Measurements from ENCODE around the gene OMA1.

DNA sequence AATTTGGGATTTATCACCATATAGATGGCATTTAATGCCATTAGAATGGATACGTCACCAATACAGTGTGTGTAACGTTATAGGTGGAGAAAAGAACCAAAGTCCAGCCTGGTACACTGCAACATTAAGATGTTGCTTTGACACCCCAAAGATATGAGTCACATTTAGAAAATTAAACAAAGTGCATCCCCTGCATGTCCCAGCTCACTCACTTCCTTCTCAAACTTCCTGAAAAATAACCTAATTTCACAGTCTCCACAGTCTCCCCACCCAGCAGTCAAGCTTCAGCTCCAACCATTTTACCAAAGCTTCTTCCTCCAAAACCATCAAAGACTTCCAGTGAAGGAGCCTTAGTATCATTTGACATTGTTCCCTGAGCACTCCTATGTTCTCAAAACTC, 111.9 kb downstream of the OMA1 start:
- no peak for TF ChIP-seq RARB (CRISPR knock-in tag; IDR thresholded peaks at IDR 0.05)
- TF ChIP-seq, protein P1, sequence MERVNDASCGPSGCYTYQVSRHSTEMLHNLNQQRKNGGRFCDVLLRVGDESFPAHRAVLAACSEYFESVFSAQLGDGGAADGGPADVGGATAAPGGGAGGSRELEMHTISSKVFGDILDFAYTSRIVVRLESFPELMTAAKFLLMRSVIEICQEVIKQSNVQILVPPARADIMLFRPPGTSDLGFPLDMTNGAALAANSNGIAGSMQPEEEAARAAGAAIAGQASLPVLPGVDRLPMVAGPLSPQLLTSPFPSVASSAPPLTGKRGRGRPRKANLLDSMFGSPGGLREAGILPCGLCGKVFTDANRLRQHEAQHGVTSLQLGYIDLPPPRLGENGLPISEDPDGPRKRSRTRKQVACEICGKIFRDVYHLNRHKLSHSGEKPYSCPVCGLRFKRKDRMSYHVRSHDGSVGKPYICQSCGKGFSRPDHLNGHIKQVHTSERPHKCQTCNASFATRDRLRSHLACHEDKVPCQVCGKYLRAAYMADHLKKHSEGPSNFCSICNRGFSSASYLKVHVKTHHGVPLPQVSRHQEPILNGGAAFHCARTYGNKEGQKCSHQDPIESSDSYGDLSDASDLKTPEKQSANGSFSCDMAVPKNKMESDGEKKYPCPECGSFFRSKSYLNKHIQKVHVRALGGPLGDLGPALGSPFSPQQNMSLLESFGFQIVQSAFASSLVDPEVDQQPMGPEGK (CRISPR knock-in tag; IDR thresholded peaks at IDR 0.05; ENCODE audit: borderline replicate concordance): no peak
- TF ChIP-seq ZNF8 (CRISPR knock-in tag; IDR thresholded peaks at IDR 0.05): no peak
- no peak for TF ChIP-seq BACH2 (CRISPR knock-in tag; IDR thresholded peaks at IDR 0.05; ENCODE audit: borderline replicate concordance)
- TF ChIP-seq TOX (CRISPR knock-in tag; IDR thresholded peaks at IDR 0.05; ENCODE audit: borderline replicate concordance): no peak
- TF ChIP-seq ARNTL (CRISPR knock-in tag; IDR thresholded peaks at IDR 0.05; ENCODE audit: borderline replicate concordance, low read depth): no peak
- TF ChIP-seq, protein P2, sequence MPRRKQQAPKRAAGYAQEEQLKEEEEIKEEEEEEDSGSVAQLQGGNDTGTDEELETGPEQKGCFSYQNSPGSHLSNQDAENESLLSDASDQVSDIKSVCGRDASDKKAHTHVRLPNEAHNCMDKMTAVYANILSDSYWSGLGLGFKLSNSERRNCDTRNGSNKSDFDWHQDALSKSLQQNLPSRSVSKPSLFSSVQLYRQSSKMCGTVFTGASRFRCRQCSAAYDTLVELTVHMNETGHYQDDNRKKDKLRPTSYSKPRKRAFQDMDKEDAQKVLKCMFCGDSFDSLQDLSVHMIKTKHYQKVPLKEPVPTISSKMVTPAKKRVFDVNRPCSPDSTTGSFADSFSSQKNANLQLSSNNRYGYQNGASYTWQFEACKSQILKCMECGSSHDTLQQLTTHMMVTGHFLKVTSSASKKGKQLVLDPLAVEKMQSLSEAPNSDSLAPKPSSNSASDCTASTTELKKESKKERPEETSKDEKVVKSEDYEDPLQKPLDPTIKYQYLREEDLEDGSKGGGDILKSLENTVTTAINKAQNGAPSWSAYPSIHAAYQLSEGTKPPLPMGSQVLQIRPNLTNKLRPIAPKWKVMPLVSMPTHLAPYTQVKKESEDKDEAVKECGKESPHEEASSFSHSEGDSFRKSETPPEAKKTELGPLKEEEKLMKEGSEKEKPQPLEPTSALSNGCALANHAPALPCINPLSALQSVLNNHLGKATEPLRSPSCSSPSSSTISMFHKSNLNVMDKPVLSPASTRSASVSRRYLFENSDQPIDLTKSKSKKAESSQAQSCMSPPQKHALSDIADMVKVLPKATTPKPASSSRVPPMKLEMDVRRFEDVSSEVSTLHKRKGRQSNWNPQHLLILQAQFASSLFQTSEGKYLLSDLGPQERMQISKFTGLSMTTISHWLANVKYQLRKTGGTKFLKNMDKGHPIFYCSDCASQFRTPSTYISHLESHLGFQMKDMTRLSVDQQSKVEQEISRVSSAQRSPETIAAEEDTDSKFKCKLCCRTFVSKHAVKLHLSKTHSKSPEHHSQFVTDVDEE (CRISPR knock-in tag; IDR thresholded peaks at IDR 0.05): no peak
- TF ChIP-seq ZFP3 (CRISPR knock-in tag; IDR thresholded peaks at IDR 0.05): no peak
- TF ChIP-seq TCF4 (CRISPR knock-in tag; IDR thresholded peaks at IDR 0.05; ENCODE audit: borderline replicate concordance): no peak
- no peak for TF ChIP-seq ZFP30 (CRISPR knock-in tag; IDR thresholded peaks at IDR 0.05)
